ENCODE results near the gene HTR1B. TPM values are rescaled to one million over a fixed set of nuclear protein-coding genes. Genes with fewer than 3 reads are reported as not detected.

Gene HTR1B
- total and polyA plus RNA-seq, 9 of the 15 experiments (the other 6 are each of a cell fraction or from before 2014, with no cell fraction given), result not detected

- TF ChIP-seq, protein P1, sequence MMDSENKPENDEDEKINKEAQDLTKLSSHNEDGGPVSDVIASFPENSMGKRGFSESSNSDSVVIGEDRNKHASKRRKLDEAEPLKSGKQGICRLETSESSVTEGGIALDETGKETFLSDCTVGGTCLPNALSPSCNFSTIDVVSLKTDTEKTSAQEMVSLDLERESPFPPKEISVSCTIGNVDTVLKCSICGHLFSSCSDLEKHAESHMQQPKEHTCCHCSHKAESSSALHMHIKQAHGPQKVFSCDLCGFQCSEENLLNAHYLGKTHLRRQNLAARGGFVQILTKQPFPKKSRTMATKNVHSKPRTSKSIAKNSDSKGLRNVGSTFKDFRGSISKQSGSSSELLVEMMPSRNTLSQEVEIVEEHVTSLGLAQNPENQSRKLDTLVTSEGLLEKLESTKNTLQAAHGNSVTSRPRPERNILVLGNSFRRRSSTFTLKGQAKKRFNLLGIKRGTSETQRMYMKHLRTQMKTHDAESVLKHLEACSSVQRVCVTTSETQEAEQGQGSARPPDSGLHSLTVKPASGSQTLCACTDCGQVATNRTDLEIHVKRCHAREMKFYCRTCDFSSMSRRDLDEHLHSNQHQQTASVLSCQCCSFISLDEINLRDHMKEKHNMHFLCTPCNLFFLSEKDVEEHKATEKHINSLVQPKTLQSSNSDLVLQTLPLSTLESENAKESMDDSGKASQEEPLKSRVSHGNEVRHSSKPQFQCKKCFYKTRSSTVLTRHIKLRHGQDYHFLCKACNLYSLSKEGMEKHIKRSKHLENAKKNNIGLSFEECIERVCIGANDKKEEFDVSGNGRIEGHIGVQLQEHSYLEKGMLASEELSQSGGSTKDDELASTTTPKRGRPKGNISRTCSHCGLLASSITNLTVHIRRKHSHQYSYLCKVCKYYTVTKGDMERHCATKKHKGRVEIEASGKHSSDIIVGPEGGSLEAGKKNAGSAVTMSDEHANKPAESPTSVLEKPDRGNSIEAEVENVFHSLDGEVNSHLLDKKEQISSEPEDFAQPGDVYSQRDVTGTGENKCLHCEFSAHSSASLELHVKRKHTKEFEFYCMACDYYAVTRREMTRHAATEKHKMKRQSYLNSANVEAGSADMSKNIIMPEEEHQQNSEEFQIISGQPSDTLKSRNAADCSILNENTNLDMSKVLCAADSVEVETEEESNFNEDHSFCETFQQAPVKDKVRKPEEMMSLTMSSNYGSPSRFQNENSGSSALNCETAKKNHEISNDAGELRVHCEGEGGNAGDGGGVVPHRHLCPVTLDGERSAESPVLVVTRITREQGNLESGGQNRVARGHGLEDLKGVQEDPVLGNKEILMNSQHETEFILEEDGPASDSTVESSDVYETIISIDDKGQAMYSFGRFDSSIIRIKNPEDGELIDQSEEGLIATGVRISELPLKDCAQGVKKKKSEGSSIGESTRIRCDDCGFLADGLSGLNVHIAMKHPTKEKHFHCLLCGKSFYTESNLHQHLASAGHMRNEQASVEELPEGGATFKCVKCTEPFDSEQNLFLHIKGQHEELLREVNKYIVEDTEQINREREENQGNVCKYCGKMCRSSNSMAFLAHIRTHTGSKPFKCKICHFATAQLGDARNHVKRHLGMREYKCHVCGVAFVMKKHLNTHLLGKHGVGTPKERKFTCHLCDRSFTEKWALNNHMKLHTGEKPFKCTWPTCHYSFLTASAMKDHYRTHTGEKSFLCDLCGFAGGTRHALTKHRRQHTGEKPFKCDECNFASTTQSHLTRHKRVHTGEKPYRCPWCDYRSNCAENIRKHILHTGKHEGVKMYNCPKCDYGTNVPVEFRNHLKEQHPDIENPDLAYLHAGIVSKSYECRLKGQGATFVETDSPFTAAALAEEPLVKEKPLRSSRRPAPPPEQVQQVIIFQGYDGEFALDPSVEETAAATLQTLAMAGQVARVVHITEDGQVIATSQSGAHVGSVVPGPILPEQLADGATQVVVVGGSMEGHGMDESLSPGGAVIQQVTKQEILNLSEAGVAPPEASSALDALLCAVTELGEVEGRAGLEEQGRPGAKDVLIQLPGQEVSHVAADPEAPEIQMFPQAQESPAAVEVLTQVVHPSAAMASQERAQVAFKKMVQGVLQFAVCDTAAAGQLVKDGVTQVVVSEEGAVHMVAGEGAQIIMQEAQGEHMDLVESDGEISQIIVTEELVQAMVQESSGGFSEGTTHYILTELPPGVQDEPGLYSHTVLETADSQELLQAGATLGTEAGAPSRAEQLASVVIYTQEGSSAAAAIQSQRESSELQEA (IDR thresholded peaks at IDR 0.05; ENCODE audit: low read depth), result no peak
- TF ChIP-seq, protein P2, sequence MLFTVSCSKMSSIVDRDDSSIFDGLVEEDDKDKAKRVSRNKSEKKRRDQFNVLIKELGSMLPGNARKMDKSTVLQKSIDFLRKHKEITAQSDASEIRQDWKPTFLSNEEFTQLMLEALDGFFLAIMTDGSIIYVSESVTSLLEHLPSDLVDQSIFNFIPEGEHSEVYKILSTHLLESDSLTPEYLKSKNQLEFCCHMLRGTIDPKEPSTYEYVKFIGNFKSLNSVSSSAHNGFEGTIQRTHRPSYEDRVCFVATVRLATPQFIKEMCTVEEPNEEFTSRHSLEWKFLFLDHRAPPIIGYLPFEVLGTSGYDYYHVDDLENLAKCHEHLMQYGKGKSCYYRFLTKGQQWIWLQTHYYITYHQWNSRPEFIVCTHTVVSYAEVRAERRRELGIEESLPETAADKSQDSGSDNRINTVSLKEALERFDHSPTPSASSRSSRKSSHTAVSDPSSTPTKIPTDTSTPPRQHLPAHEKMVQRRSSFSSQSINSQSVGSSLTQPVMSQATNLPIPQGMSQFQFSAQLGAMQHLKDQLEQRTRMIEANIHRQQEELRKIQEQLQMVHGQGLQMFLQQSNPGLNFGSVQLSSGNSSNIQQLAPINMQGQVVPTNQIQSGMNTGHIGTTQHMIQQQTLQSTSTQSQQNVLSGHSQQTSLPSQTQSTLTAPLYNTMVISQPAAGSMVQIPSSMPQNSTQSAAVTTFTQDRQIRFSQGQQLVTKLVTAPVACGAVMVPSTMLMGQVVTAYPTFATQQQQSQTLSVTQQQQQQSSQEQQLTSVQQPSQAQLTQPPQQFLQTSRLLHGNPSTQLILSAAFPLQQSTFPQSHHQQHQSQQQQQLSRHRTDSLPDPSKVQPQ (CRISPR knock-in tag; IDR thresholded peaks at IDR 0.05; ENCODE audit: borderline replicate concordance), result no peak
- TF ChIP-seq, protein P3, sequence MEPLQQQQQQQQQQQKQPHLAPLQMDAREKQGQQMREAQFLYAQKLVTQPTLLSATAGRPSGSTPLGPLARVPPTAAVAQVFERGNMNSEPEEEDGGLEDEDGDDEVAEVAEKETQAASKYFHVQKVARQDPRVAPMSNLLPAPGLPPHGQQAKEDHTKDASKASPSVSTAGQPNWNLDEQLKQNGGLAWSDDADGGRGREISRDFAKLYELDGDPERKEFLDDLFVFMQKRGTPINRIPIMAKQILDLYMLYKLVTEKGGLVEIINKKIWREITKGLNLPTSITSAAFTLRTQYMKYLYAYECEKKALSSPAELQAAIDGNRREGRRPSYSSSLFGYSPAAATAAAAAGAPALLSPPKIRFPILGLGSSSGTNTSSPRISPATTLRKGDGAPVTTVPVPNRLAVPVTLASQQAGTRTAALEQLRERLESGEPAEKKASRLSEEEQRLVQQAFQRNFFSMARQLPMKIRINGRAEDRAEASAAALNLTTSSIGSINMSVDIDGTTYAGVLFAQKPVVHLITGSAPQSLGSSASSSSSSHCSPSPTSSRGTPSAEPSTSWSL (CRISPR knock-in tag; IDR thresholded peaks at IDR 0.05; ENCODE audit: borderline replicate concordance), result no peak
- TF ChIP-seq SNAPC5 (CRISPR knock-in tag; IDR thresholded peaks at IDR 0.05) (no peak), DPF2 (IDR thresholded peaks at IDR 0.05) (no peak), SP2 (IDR thresholded peaks at IDR 0.05; ENCODE audit: extremely low read depth, low read depth, low read length, poor library complexity, severe bottlenecking) (no peak), ZNF217 (CRISPR knock-in tag; IDR thresholded peaks at IDR 0.05) (no peak), ATF7 (IDR thresholded peaks at IDR 0.05) (no peak), ZNF785 (CRISPR knock-in tag; IDR thresholded peaks at IDR 0.05) (no peak)
- TF ChIP-seq, protein P4, sequence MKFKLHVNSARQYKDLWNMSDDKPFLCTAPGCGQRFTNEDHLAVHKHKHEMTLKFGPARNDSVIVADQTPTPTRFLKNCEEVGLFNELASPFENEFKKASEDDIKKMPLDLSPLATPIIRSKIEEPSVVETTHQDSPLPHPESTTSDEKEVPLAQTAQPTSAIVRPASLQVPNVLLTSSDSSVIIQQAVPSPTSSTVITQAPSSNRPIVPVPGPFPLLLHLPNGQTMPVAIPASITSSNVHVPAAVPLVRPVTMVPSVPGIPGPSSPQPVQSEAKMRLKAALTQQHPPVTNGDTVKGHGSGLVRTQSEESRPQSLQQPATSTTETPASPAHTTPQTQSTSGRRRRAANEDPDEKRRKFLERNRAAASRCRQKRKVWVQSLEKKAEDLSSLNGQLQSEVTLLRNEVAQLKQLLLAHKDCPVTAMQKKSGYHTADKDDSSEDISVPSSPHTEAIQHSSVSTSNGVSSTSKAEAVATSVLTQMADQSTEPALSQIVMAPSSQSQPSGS (CRISPR knock-in tag; IDR thresholded peaks at IDR 0.05), result no peak
These were observed 46.5 kb downstream of the HTR1B start (continued) for GRCh38 chr6:77416839-77417238.
